Right lobe of liver (tissue), 4 donors: ENCODE results near the gene CCL3.

Source experiments
- CTCF ChIP-seq, 4 donors: fragments of 200-600 bp in 3 of 4; fragments of 450-650 bp in 1 of 4; IDR thresholded peaks; one replicate each; pipeline versions ENCODE4 v1.5.1 to v1.8.0; 2016 to 2022; ENCODE audit warnings: antibody characterized with exemption in 4 of 4, mild to moderate bottlenecking in 2 of 4
- POLR2A ChIP-seq: fragments of 450-650 bp; IDR thresholded peaks from one replicate; pipeline ENCODE4 v1.6.1; 2017; ENCODE audit warnings: antibody characterized with exemption, mild to moderate bottlenecking
- donor health status: DM: no; HTN: no; CAD: no.
- donor health status: DM: no; HTN: no; CAD: no.
- donor health status: DM: no; HTN: yes; CAD: no.

GRCh38 chr17:36106493-36106835 is 16.5 kb upstream of the CCL3 start:
- TF ChIP-seq CTCF (IDR thresholded peaks at IDR 0.05) (no peak), POLR2A (no peak)
